NCI-H2107 (cell line): ENCODE data around the gene CCL8.
"Not testable (repeated sequence)": the region's sequence is repeated elsewhere in the genome, so short reads cannot be mapped to it uniquely, and the experiment has no call there.

Experiments
- DNase-seq: peaks from one replicate; lab custom pipeline; 2025; lab: John Stamatoyannopoulos, UW

CCL8 gene

GRCh38 chr17:34314279-34314678, 5.0 kb upstream of the CCL8 start:
- DNase-seq: no peak

GRCh38 chr17:34318474-34318873, 761 bp upstream of the CCL8 start:
- DNase-seq: no peak

GRCh38 chr17:34321964-34322363, 2.7 kb downstream of the CCL8 start:
- no peak for DNase-seq

- not testable (repeated sequence) for DNase-seq
These were observed 8.3 kb downstream of the CCL8 start for GRCh38 chr17:34327580-34327979.

GRCh38 chr17:34337701-34338100, 18.5 kb downstream of the CCL8 start:
- no peak for DNase-seq

GRCh38 chr17:34339138-34339770, 20.0 kb downstream of the CCL8 start:
- no peak for DNase-seq

- DNase-seq: no peak
These were observed 22.7 kb downstream of the CCL8 start for GRCh38 chr17:34341916-34342315.

GRCh38 chr17:34347063-34347462, 27.8 kb downstream of the CCL8 start:
- DNase-seq: no peak

GRCh38 chr17:34349751-34350150, 30.5 kb downstream of the CCL8 start:
- DNase-seq: no peak

- DNase-seq: no peak
These were observed 31.9 kb downstream of the CCL8 start for GRCh38 chr17:34351096-34351495.

GRCh38 chr17:34352191-34352590, 33.0 kb downstream of the CCL8 start:
- DNase-seq: no peak

- DNase-seq: no peak
These were observed 35.4 kb downstream of the CCL8 start for GRCh38 chr17:34354637-34355036.

- DNase-seq: no peak
These were observed 37.0 kb downstream of the CCL8 start, which contains the start of gene CCL13 for GRCh38 chr17:34356194-34356593. CCL13 (plus strand) TSS chr17:34356480; CDS start chr17:34356527, 47 bp downstream.

GRCh38 chr17:34357398-34357797, 38.2 kb downstream of the CCL8 start:
- DNase-seq: no peak

- DNase-seq: no peak
These were observed 39.4 kb downstream of the CCL8 start for GRCh38 chr17:34358631-34359030.

- DNase-seq: no peak
These were observed 41.5 kb downstream of the CCL8 start for GRCh38 chr17:34360601-34361270.

GRCh38 chr17:34361478-34362061, 42.3 kb downstream of the CCL8 start:
- peak; percentile 94 for DNase-seq

GRCh38 chr17:34363183-34363661, 44.0 kb downstream of the CCL8 start, which contains the start of gene CCL1:
CCL1 (minus strand) TSS chr17:34363233; CDS start chr17:34363161, 72 bp downstream.
- no peak for DNase-seq

GRCh38 chr17:34364751-34365150, 45.5 kb downstream of the CCL8 start:
- no peak for DNase-seq

GRCh38 chr17:34365340-34365739, 46.1 kb downstream of the CCL8 start:
- DNase-seq: no peak

- no peak for DNase-seq
These were observed 46.8 kb downstream of the CCL8 start for GRCh38 chr17:34366010-34366409.

GRCh38 chr17:34366529-34367107, 47.4 kb downstream of the CCL8 start:
- no peak for DNase-seq
